IgD-negative memory B cell (primary cell): ENCODE data around the gene DHRS7B. TPM values are rescaled to one million over a fixed set of nuclear protein-coding genes. Genes with fewer than 3 reads are reported as not detected.
"Not testable (repeated sequence)": the region's sequence is repeated elsewhere in the genome, so short reads cannot be mapped to it uniquely, and the experiment has no call there.

Experiments
- H3K27ac Mint-ChIP-seq, 3 donors: one replicate each; pipeline ENCODE4 v1.8.0; 2020 to 2022; ENCODE audit warnings: mild to moderate bottlenecking in 3 of 3, mixed read lengths in 3 of 3, moderate library complexity in 1 of 3
- H3K27me3 Mint-ChIP-seq: one replicate; pipeline ENCODE4 v1.8.0; 2021; ENCODE audit warnings: mixed read lengths
- H3K36me3 Mint-ChIP-seq: one replicate; pipeline ENCODE4 v1.8.0; 2020; ENCODE audit warnings: mild to moderate bottlenecking, mixed read lengths
- H3K4me1 Mint-ChIP-seq, 3 donors: one replicate each; pipeline ENCODE4 v1.8.0; 2020 to 2022; ENCODE audit warnings: mixed read lengths in 3 of 3, mild to moderate bottlenecking in 1 of 3
- H3K4me3 Mint-ChIP-seq, 4 donors: one replicate each; pipeline ENCODE4 v1.8.0; 2020 to 2022; ENCODE audit warnings: mild to moderate bottlenecking in 4 of 4, mixed read lengths in 4 of 4, moderate library complexity in 3 of 4
- H3K9me3 Mint-ChIP-seq, 3 donors: one replicate each; pipeline ENCODE4 v1.8.0; 2020 to 2021; ENCODE audit warnings: mixed read lengths in 3 of 3, mild to moderate bottlenecking in 1 of 3
- polyA plus RNA-seq: library from polyadenylated mRNA; unstranded; fragments of 300-500 nt; fragmentation: Illumina TruSeq; gene quantifications from one replicate; pipeline ENCODE4 v1.2.3, GENCODE V29; 2021

Gene DHRS7B
- polyA plus RNA-seq, 1 donor from 2014 or later = 13.3 TPM

DNA sequence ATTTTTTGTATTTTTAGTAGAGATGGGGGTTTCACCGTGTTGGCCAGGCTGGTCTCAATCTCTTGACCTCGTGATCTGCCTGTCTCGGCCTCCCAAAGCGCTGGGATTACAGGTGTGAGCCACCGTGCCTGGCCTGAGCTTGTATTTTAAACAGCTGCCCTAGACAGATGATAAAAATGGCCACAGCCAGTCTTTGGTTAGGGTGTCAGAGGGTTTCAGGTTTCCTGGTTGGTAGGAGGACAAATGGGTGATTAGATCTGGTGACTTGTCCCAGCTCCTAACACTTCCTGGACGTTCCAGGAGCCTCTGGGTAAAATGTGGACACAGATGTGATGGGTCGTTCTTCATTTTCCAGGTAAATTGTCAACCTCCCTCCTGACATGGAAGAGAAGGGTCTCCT lies 65.7 kb downstream of the DHRS7B start:
- H3K36me3 Mint-ChIP-seq, H3K27me3 Mint-ChIP-seq, H3K9me3 Mint-ChIP-seq, H3K4me3 Mint-ChIP-seq, H3K4me1 Mint-ChIP-seq, H3K27ac Mint-ChIP-seq: not testable (repeated sequence)

GRCh38 chr17:21193031-21193430 lies 66.3 kb downstream of the DHRS7B start:
- Mint-ChIP-seq H3K27ac (no peak overlapping the region), H3K9me3 (no peaks in the 10 kb centered on the region), H3K27me3 (no peaks in the 10 kb centered on the region), H3K4me1 (peaks cover 0 to 4% (median 0%) of the 10 kb centered on the region in 3 donors), H3K4me3 (no peak overlapping the region), H3K36me3 (peaks cover 8% of the 10 kb centered on the region)

DNA sequence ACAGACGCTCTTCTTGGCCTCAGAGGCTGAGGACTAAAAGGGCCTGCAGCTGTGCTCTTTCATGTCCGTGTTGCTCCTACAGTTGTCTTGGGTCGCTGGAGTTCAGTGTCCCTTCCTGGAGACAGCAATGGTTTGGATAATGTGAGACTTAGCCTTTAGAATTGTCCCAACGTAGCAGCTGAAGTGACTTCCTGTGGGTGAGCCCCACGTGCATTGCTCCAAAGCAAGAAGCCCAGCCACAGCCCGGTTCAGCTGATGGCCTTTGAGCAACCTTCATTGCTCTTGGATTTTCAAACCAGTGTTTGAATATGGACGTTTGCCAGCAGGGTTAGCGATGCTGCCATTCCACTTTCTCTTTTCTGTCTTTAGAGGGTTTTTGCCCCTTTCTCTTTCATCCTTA lies 67.5 kb downstream of the DHRS7B start:
- Mint-ChIP-seq H3K27me3 (no peaks in the 10 kb centered on the region), H3K4me1 (peaks cover 0 to 4% (median 0%) of the 10 kb centered on the region in 3 donors), H3K4me3 (no peak overlapping the region), H3K36me3 (peaks cover 8% of the 10 kb centered on the region), H3K9me3 (no peaks in the 10 kb centered on the region), H3K27ac (no peak overlapping the region)

DNA sequence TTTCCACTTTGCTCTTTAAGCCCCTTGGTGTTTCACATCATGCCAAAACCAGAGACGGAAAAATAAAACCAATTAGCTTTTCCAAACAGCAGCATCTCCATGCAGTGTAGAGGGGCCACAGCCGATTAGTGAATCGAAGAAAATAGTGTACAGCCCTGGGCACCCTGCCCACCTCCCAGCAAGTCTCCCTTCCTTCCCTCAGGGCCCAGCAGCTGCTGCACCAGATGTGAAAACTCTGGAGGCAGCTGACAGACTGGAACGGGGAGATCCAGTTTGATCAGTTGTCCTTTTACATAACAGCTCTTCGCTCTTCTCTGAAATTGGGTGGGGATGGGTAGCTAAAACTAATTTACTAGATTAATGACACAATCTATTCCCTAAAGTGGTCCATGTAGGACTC lies 67.9 kb downstream of the DHRS7B start:
- peaks cover 0 to 5% (median 2%) of the 10 kb centered on the region in 3 donors for H3K4me1 Mint-ChIP-seq
- no peak overlapping the region for H3K4me3 Mint-ChIP-seq
- peaks cover 8% of the 10 kb centered on the region for H3K36me3 Mint-ChIP-seq
- H3K27me3 Mint-ChIP-seq = no peaks in the 10 kb centered on the region
- no peaks in the 10 kb centered on the region for H3K9me3 Mint-ChIP-seq
- H3K27ac Mint-ChIP-seq = no peak overlapping the region

DNA sequence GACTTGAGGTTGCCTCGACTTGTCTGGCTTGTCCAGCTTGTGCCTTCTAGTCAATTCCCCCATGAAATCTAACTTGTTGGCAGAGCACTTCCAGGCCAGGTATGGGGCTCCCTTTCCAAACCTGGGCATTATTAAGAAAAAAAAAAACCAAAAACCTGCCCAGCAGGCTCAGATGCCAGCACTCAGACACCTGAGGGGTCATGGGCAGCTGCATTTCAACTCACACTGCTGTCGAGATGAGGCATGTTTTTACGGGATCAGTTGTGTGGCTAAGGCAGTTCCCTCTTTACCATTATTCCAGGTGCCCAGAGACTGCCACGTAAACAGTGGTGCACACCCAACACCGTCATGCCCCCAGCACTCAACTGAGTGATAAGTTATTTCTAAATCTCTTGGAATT lies 69.4 kb downstream of the DHRS7B start:
- Mint-ChIP-seq H3K27ac (no peak overlapping the region), H3K36me3 (peaks cover 8% of the 10 kb centered on the region), H3K4me1 (peaks cover 10 to 16% (median 15%) of the 10 kb centered on the region in 3 donors), H3K27me3 (no peaks in the 10 kb centered on the region), H3K9me3 (no peaks in the 10 kb centered on the region), H3K4me3 (no peak overlapping the region)

GRCh38 chr17:21198411-21198810 lies 71.6 kb downstream of the DHRS7B start:
- H3K27me3 Mint-ChIP-seq = no peaks in the 10 kb centered on the region
- H3K36me3 Mint-ChIP-seq = peaks cover 5% of the 10 kb centered on the region
- H3K9me3 Mint-ChIP-seq = no peaks in the 10 kb centered on the region
- H3K27ac Mint-ChIP-seq = peak overlapping the region in 1 of 3 donors; percentile 16
- H3K4me1 Mint-ChIP-seq = peaks cover 12 to 18% (median 16%) of the 10 kb centered on the region in 3 donors
- peak overlapping the region in 1 of 4 donors; percentile 55 for H3K4me3 Mint-ChIP-seq

GRCh38 chr17:21199311-21199710 lies 72.5 kb downstream of the DHRS7B start:
- H3K27ac Mint-ChIP-seq = peak overlapping the region in 1 of 3 donors; percentile 59
- H3K4me3 Mint-ChIP-seq = peak overlapping the region in 1 of 4 donors; percentile 78
- H3K36me3 Mint-ChIP-seq = peaks cover 5% of the 10 kb centered on the region
- no peaks in the 10 kb centered on the region for H3K9me3 Mint-ChIP-seq
- no peaks in the 10 kb centered on the region for H3K27me3 Mint-ChIP-seq
- peaks cover 12 to 19% (median 13%) of the 10 kb centered on the region in 3 donors for H3K4me1 Mint-ChIP-seq

DNA sequence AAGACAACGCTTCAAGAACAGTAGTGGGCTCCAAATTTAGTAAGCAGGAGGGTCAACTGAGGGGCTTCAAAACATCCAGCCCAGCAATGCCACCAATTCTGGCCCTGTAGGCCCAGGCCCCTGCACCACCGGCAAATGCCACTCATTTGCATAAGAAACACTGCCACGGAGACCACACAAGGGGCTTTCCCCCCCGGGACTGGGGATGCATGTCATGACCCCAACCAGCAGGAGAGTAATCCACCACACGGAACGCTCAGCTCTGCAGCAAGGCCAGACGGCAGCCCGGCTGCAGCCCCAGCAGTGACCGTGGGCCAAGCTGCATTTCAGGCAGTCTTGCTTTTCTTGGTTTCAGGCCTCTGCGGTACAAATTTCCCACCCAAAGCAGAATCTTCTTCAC lies 73.1 kb downstream of the DHRS7B start:
- no peaks in the 10 kb centered on the region for H3K27me3 Mint-ChIP-seq
- H3K4me3 Mint-ChIP-seq = peak overlapping the region in 1 of 4 donors; percentile 37
- H3K36me3 Mint-ChIP-seq = peaks cover 3% of the 10 kb centered on the region
- H3K4me1 Mint-ChIP-seq = peaks cover 17 to 24% (median 18%) of the 10 kb centered on the region in 3 donors
- H3K9me3 Mint-ChIP-seq = no peaks in the 10 kb centered on the region
- peak overlapping the region in 2 of 3 donors; percentile 59 to 69 for H3K27ac Mint-ChIP-seq

- Mint-ChIP-seq H3K4me3 (peak overlapping the region in 1 of 4 donors; percentile 75), H3K36me3 (peaks cover 5% of the 10 kb centered on the region), H3K27me3 (no peaks in the 10 kb centered on the region), H3K27ac (peak overlapping the region in 1 of 3 donors; percentile 69), H3K9me3 (no peaks in the 10 kb centered on the region), H3K4me1 (peaks cover 17 to 29% (median 21%) of the 10 kb centered on the region in 3 donors)
Observed at GRCh38 chr17:21200590-21201297, 74.0 kb downstream of the DHRS7B start.

GRCh38 chr17:21201298-21201595 lies 74.5 kb downstream of the DHRS7B start:
- peak overlapping the region in 1 of 4 donors; percentile 75 for H3K4me3 Mint-ChIP-seq
- no peaks in the 10 kb centered on the region for H3K9me3 Mint-ChIP-seq
- H3K4me1 Mint-ChIP-seq = peaks cover 19 to 30% (median 24%) of the 10 kb centered on the region in 3 donors
- H3K27ac Mint-ChIP-seq = peak overlapping the region in 1 of 3 donors; percentile 83
- H3K36me3 Mint-ChIP-seq = peaks cover 5% of the 10 kb centered on the region
- H3K27me3 Mint-ChIP-seq = no peaks in the 10 kb centered on the region

DNA sequence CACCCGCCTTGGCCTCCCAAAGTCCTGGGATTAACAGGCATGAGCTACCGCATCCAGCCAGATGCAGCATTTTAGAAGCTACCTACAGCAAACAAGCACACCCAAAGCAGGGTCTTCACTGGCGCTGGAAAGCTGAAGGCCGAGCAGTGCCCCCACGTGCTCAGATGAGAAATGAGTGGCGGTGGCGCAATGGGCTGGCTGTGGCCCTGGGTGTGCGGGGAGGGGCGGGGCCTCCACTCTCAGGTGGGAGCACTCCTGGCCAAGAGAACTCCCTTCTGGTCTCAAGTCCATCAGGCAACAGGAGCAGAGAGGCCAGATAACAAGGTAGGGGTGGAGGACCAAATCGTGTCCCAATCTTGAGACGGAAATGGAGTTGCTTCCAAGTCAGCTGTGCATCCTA lies 75.1 kb downstream of the DHRS7B start:
- Mint-ChIP-seq H3K36me3 (peaks cover 4% of the 10 kb centered on the region), H3K27me3 (no peaks in the 10 kb centered on the region), H3K4me3 (no peak overlapping the region), H3K9me3 (no peaks in the 10 kb centered on the region), H3K4me1 (peaks cover 19 to 30% (median 24%) of the 10 kb centered on the region in 3 donors), H3K27ac (peak overlapping the region in 1 of 3 donors; percentile 83)

DNA sequence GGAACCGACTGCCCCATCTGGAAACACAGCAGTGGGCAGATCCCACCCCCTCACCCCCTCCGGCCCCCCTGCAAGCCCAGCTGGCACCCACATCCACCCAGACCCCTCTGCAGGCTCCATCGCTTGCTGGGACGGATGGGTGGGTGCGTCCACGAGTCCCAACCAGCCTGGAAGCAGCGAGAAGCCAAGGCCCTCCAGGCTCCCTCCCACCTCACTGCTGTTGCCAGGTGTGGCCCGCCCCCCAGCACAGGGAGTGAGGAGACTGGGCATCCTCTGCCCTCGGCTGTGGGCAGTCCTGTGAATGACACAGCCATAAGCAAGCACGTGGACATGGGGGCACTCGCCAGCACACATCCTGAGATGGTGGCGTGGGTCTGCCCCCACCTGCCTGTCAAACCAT lies 75.7 kb downstream of the DHRS7B start:
- H3K4me3 Mint-ChIP-seq = no peak overlapping the region
- H3K4me1 Mint-ChIP-seq = peaks cover 19 to 30% (median 24%) of the 10 kb centered on the region in 3 donors
- no peaks in the 10 kb centered on the region for H3K9me3 Mint-ChIP-seq
- no peaks in the 10 kb centered on the region for H3K27me3 Mint-ChIP-seq
- H3K36me3 Mint-ChIP-seq = peaks cover 5% of the 10 kb centered on the region
- H3K27ac Mint-ChIP-seq = no peak overlapping the region

DNA sequence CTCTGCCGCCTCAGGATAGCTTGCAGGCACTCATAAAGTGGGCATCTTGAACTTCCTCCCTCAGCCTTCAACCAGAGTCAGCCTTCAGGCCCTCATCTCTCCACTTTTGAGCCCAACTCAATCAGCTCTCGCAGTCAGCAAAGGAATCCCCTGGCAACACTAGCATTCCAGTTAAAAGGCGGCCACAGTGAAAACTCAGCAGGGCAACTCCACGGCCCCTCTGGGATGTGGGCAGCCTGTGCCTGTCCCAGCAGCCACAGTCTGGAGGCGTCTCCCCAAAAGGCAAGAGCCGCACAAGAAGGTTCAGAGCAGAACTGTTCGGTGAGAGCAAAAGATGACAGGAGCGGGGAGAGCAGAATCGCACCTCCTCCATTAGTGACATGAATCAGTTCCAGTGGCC lies 78.2 kb downstream of the DHRS7B start:
- Mint-ChIP-seq H3K36me3 (peaks cover 5% of the 10 kb centered on the region), H3K4me3 (no peak overlapping the region), H3K27ac (no peak overlapping the region), H3K9me3 (no peaks in the 10 kb centered on the region), H3K27me3 (no peaks in the 10 kb centered on the region), H3K4me1 (peaks cover 16 to 28% (median 24%) of the 10 kb centered on the region in 3 donors)

- H3K36me3 Mint-ChIP-seq = peaks cover 3% of the 10 kb centered on the region
- H3K4me3 Mint-ChIP-seq = peak overlapping the region in 1 of 4 donors; percentile 62
- H3K4me1 Mint-ChIP-seq = peaks cover 26 to 38% (median 31%) of the 10 kb centered on the region in 3 donors
- H3K27me3 Mint-ChIP-seq = no peaks in the 10 kb centered on the region
- H3K9me3 Mint-ChIP-seq = no peaks in the 10 kb centered on the region
- H3K27ac Mint-ChIP-seq = no peak overlapping the region
Observed at GRCh38 chr17:21208352-21208751, 81.6 kb downstream of the DHRS7B start.

- H3K9me3 Mint-ChIP-seq = no peaks in the 10 kb centered on the region
- peaks cover 3% of the 10 kb centered on the region for H3K36me3 Mint-ChIP-seq
- peak overlapping the region in 1 of 4 donors; percentile 63 for H3K4me3 Mint-ChIP-seq
- peaks cover 27 to 34% (median 28%) of the 10 kb centered on the region in 3 donors for H3K4me1 Mint-ChIP-seq
- peak overlapping the region in 1 of 3 donors; percentile 40 for H3K27ac Mint-ChIP-seq
- H3K27me3 Mint-ChIP-seq = no peaks in the 10 kb centered on the region
Observed at GRCh38 chr17:21209511-21210175, 82.9 kb downstream of the DHRS7B start.
